SK-N-SH (cell line): ENCODE measurements around the gene TNN.

ENCODE experiments used
- ELF1 ChIP-seq: IDR thresholded peaks from 2 replicates; pipeline ENCODE4 v1.4.0; 2012
- EZH2phosphoT487 ChIP-seq: fragments of 200-600 bp; sonication (generic); IDR thresholded peaks from 2 replicates; pipeline ENCODE4 v1.6.1; 2017; ENCODE audit warnings: low read depth, mixed run types, mild to moderate bottlenecking, antibody characterized with exemption, moderate library complexity, borderline replicate concordance
- NRF1 ChIP-seq: IDR thresholded peaks from 2 replicates; pipeline ENCODE4 v1.6.1; 2012; ENCODE audit warnings: low read depth, mild to moderate bottlenecking, low read length
- POLR2AphosphoS5 ChIP-seq: IDR thresholded peaks from 2 replicates; pipeline ENCODE4 v1.6.1; 2012; ENCODE audit warnings: low read depth, low read length
- RAD21 ChIP-seq: IDR thresholded peaks from 2 replicates; pipeline ENCODE4 v1.6.1; 2012; ENCODE audit warnings: mild to moderate bottlenecking, low read length
- TAF1 ChIP-seq: IDR thresholded peaks from 2 replicates; pipeline ENCODE4 v1.6.1; 2012; ENCODE audit warnings: low read depth, mild to moderate bottlenecking, low read length, moderate library complexity, borderline replicate concordance
- TF ChIP-seq, protein P1 (sequence below): fragments of 200-600 bp; sonication (generic); IDR thresholded peaks from 2 replicates; pipeline ENCODE4 v1.6.1; 2017; ENCODE audit warnings: antibody characterized with exemption, mild to moderate bottlenecking, moderate library complexity
- TF ChIP-seq, protein P2 (sequence below): fragments of 150-350 bp; IDR thresholded peaks from 2 replicates; pipeline ENCODE4 v1.6.1; 2016; ENCODE audit warnings: mild to moderate bottlenecking, low read depth, low read length
- TF ChIP-seq, protein P3 (sequence below): IDR thresholded peaks from 2 replicates; pipeline ENCODE4 v1.4.0; 2012; ENCODE audit warnings: low read depth
- TF ChIP-seq, protein P4 (sequence below): IDR thresholded peaks from 2 replicates; pipeline ENCODE4 v1.4.0; 2012; ENCODE audit warnings: low read depth, borderline replicate concordance

DNA sequence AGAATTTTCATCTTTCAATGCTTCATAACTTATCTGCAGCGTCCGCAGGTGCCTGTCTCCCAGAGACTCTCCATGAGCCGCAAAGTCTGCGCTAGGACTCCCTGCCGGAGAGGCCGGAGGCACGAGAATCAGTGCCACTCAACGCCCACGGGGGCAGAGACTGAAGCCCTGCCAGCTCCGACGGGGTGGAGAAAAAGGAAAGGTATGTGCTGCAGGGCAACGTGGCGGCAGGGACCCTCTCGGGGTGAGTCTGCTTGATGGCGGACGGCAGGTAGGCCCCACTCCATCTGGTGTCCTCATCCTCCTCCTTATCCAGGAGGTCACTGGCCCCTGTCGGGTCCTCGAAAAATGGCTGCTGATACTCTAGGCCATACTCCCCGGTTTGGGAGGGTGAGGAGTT, 22.5 kb upstream of the TNN start:
- TF ChIP-seq, protein P1, sequence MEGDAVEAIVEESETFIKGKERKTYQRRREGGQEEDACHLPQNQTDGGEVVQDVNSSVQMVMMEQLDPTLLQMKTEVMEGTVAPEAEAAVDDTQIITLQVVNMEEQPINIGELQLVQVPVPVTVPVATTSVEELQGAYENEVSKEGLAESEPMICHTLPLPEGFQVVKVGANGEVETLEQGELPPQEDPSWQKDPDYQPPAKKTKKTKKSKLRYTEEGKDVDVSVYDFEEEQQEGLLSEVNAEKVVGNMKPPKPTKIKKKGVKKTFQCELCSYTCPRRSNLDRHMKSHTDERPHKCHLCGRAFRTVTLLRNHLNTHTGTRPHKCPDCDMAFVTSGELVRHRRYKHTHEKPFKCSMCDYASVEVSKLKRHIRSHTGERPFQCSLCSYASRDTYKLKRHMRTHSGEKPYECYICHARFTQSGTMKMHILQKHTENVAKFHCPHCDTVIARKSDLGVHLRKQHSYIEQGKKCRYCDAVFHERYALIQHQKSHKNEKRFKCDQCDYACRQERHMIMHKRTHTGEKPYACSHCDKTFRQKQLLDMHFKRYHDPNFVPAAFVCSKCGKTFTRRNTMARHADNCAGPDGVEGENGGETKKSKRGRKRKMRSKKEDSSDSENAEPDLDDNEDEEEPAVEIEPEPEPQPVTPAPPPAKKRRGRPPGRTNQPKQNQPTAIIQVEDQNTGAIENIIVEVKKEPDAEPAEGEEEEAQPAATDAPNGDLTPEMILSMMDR, result no peak
- TF ChIP-seq EZH2phosphoT487, result no peak
- TF ChIP-seq RAD21, result no peak
- TF ChIP-seq ELF1, result no peak
- TF ChIP-seq TAF1, result no peak
- TF ChIP-seq POLR2AphosphoS5, result no peak
- no peak for TF ChIP-seq NRF1
- TF ChIP-seq, protein P2, sequence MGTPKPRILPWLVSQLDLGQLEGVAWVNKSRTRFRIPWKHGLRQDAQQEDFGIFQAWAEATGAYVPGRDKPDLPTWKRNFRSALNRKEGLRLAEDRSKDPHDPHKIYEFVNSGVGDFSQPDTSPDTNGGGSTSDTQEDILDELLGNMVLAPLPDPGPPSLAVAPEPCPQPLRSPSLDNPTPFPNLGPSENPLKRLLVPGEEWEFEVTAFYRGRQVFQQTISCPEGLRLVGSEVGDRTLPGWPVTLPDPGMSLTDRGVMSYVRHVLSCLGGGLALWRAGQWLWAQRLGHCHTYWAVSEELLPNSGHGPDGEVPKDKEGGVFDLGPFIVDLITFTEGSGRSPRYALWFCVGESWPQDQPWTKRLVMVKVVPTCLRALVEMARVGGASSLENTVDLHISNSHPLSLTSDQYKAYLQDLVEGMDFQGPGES, result no peak
- TF ChIP-seq, protein P3, sequence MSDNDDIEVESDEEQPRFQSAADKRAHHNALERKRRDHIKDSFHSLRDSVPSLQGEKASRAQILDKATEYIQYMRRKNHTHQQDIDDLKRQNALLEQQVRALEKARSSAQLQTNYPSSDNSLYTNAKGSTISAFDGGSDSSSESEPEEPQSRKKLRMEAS, result no peak
- TF ChIP-seq, protein P4, sequence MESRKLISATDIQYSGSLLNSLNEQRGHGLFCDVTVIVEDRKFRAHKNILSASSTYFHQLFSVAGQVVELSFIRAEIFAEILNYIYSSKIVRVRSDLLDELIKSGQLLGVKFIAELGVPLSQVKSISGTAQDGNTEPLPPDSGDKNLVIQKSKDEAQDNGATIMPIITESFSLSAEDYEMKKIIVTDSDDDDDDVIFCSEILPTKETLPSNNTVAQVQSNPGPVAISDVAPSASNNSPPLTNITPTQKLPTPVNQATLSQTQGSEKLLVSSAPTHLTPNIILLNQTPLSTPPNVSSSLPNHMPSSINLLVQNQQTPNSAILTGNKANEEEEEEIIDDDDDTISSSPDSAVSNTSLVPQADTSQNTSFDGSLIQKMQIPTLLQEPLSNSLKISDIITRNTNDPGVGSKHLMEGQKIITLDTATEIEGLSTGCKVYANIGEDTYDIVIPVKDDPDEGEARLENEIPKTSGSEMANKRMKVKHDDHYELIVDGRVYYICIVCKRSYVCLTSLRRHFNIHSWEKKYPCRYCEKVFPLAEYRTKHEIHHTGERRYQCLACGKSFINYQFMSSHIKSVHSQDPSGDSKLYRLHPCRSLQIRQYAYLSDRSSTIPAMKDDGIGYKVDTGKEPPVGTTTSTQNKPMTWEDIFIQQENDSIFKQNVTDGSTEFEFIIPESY, result no peak
